Activated naive CD4-positive, alpha-beta T cell treated with anti-CD3 and anti-CD28 coated beads, Interleukin-2, amount 50 U/mL, for 16 hours (primary cell): Measurements from ENCODE around the gene BOC.
"Not testable (repeated sequence)": the region's sequence is repeated elsewhere in the genome, so short reads cannot be mapped to it uniquely, and the experiment has no call there.

Experiments used
- DNase-seq: peaks from one replicate; pipeline ENCODE4 v3.0.0-alpha.2; 2020

BOC gene

GRCh38 chr3:113211330-113212149, at the start of gene BOC:
Gene BOC (plus strand): TSS chr3:113211557. CDS start chr3:113249803, 38,246 bp downstream.
- no peak for DNase-seq

GRCh38 chr3:113161661-113162060, 49.7 kb upstream of the BOC start:
- no peak for DNase-seq

GRCh38 chr3:113163152-113163551, 48.2 kb upstream of the BOC start:
- no peak for DNase-seq

- DNase-seq = no peak
Measured at GRCh38 chr3:113165841-113166240, 45.5 kb upstream of the BOC start.

- DNase-seq = no peak
Measured at GRCh38 chr3:113166357-113166718, 45.0 kb upstream of the BOC start.

GRCh38 chr3:113166719-113167492, 44.5 kb upstream of the BOC start:
- no peak for DNase-seq

GRCh38 chr3:113167825-113168801, 43.2 kb upstream of the BOC start:
- no peak for DNase-seq

GRCh38 chr3:113169891-113170452, 41.4 kb upstream of the BOC start:
- no peak for DNase-seq

GRCh38 chr3:113170771-113171170, 40.6 kb upstream of the BOC start:
- DNase-seq = no peak

- not testable (repeated sequence) for DNase-seq
Measured at GRCh38 chr3:113171675-113172300, 39.6 kb upstream of the BOC start.

- no peak for DNase-seq
Measured at GRCh38 chr3:113173102-113173501, 38.3 kb upstream of the BOC start.

GRCh38 chr3:113174304-113174703, 37.1 kb upstream of the BOC start:
- no peak for DNase-seq

GRCh38 chr3:113174801-113175485, 36.4 kb upstream of the BOC start:
- no peak for DNase-seq

GRCh38 chr3:113177526-113177925, 33.8 kb upstream of the BOC start:
- no peak for DNase-seq

- DNase-seq = no peak
Measured at GRCh38 chr3:113179235-113179824, 32.0 kb upstream of the BOC start.

GRCh38 chr3:113183748-113184661, 27.4 kb upstream of the BOC start:
- no peak for DNase-seq

- no peak for DNase-seq
Measured at GRCh38 chr3:113185194-113185835, 26.0 kb upstream of the BOC start.

- DNase-seq = no peak
Measured at GRCh38 chr3:113186566-113186965, 24.8 kb upstream of the BOC start.

- no peak for DNase-seq
Measured at GRCh38 chr3:113193288-113193687, 18.1 kb upstream of the BOC start.
